PC-3 (cell line): Measurements from ENCODE around the gene SYNCRIP. TPM values are rescaled to one million over a fixed set of nuclear protein-coding genes. Genes with fewer than 3 reads are reported as not detected.
"Not testable (repeated sequence)": the region's sequence is repeated elsewhere in the genome, so short reads cannot be mapped to it uniquely, and the experiment has no call there.

Source experiments
- ATAC-seq: fragments of 200-7000 bp; cut with Tn5 transposase; 2 replicates; pipeline ENCODE4 v1.9.1; 2020; ENCODE audit warnings: mild to moderate bottlenecking, moderate library complexity
- BruUV-seq: library from RNA; stranded (reverse); fragments of 400-500 nt; replicated peaks from 2 replicates; lab custom pipeline; 2021; lab: Mats Ljungman, UMichigan
- CTCF ChIA-PET: fragments of 300-600 bp; sonication (Branson Sonifier 250); formaldehyde crosslinking; loops from one replicate; lab custom pipeline; 2022; ENCODE audit warnings: antibody characterized with exemption; lab: Charles Lee
- POLR2A ChIA-PET: fragments of 300-600 bp; sonication (Branson Sonifier 250); formaldehyde crosslinking; loops from one replicate; lab custom pipeline; 2022; ENCODE audit warnings: antibody characterized with exemption; ENCODE audit not compliant: unreplicated experiment; lab: Charles Lee
- DNase-seq: peaks from one replicate; pipeline ENCODE4 v3.0.0-alpha.2; 2015
- H2AFZ ChIP-seq: fragments of 300-600 bp; sonication (generic); 2 replicates; pipeline ENCODE4 v1.6.0; 2016; ENCODE audit warnings: antibody characterized with exemption, low read length
- H3F3A ChIP-seq: fragments of 300-600 bp; sonication (generic); one replicate; pipeline ENCODE4 v1.6.0; 2017; ENCODE audit warnings: antibody characterized with exemption, low read length, control low read depth, mild to moderate bottlenecking; ENCODE audit not compliant: unreplicated experiment
- H3K27ac ChIP-seq: fragments of 300-600 bp; sonication (generic); 2 replicates; pipeline ENCODE4 v1.5.1; 2016; ENCODE audit warnings: mild to moderate bottlenecking, low read length
- H3K27me3 ChIP-seq: fragments of 300-600 bp; sonication (generic); 2 replicates; pipeline ENCODE4 v1.6.1; 2016; ENCODE audit warnings: low read length, mixed read lengths
- H3K36me3 ChIP-seq: fragments of 300-600 bp; sonication (generic); 2 replicates; pipeline ENCODE4 v1.6.1; 2016; ENCODE audit warnings: low read depth, mixed run types, low read length, mixed read lengths
- H3K4me1 ChIP-seq: fragments of 300-600 bp; sonication (generic); 2 replicates; pipeline ENCODE4 v1.5.1; 2016; ENCODE audit warnings: low read length; ENCODE audit not compliant: insufficient read depth
- H3K4me2 ChIP-seq: fragments of 300-600 bp; sonication (generic); 2 replicates; pipeline ENCODE4 v1.6.0; 2016; ENCODE audit warnings: low read length
- H3K4me3 ChIP-seq: fragments of 300-600 bp; sonication (generic); 2 replicates; pipeline ENCODE4 v1.5.1; 2016; ENCODE audit warnings: mild to moderate bottlenecking, low read length, mixed read lengths
- H3K79me2 ChIP-seq: fragments of 300-600 bp; sonication (generic); 2 replicates; pipeline ENCODE4 v1.6.1; 2017; ENCODE audit warnings: low read length, mixed read lengths
- H3K9ac ChIP-seq: fragments of 300-600 bp; sonication (generic); 2 replicates; pipeline ENCODE4 v1.6.0; 2016; ENCODE audit warnings: mild to moderate bottlenecking, low read length
- H3K9me2 ChIP-seq: fragments of 300-600 bp; sonication (generic); replicated peaks from 2 replicates; pipeline ENCODE4 v1.6.1; 2016; ENCODE audit warnings: mixed run types, low read length, mixed read lengths
- H3K9me3 ChIP-seq: fragments of 300-600 bp; sonication (generic); 2 replicates; pipeline ENCODE4 v1.6.1; 2016; ENCODE audit warnings: low read length, mixed read lengths
- H4K20me1 ChIP-seq: fragments of 300-600 bp; sonication (generic); 2 replicates; pipeline ENCODE4 v1.6.1; 2016; ENCODE audit warnings: low read length, mixed read lengths
- CTCF ChIP-seq: fragments of 300-600 bp; sonication (generic); conservative IDR thresholded peaks from 2 replicates; pipeline ENCODE4 v1.5.1; 2017; ENCODE audit warnings: antibody characterized with exemption, low read depth, mild to moderate bottlenecking, low read length
- EZH2 ChIP-seq: fragments of 300-600 bp; sonication (generic); IDR thresholded peaks from one replicate; pipeline ENCODE4 v1.6.1; 2017; ENCODE audit warnings: antibody characterized with exemption, mild to moderate bottlenecking, low read length; ENCODE audit not compliant: unreplicated experiment
- EZH2phosphoT487 ChIP-seq: fragments of 300-600 bp; sonication (generic); IDR thresholded peaks from 2 replicates; pipeline ENCODE4 v1.6.1; 2018; ENCODE audit warnings: mild to moderate bottlenecking, antibody characterized with exemption, low read length, borderline replicate concordance
- intact Hi-C: fragments of 100-400 bp; cut with micrococcal nuclease; formaldehyde crosslinking; loops from 2 replicates; pipeline ENCODE4 v1.9.0; 2023
- total RNA-seq: library from RNA; depleted of rRNA; stranded (reverse); fragments of >200 nt; gene quantifications from 2 replicates; pipeline ENCODE4 v1.2.3, GENCODE V29; 2014

SYNCRIP gene
- total RNA-seq, 1 experiment from 2014 or later = 63.8 TPM

GRCh38 chr6:85632164-85632942, 10.3 kb downstream of the SYNCRIP start:
- no peak overlapping the region for H3K4me3 ChIP-seq
- no peak overlapping the region for H2AFZ ChIP-seq
- H3K4me2 ChIP-seq = no peak overlapping the region
- no peak overlapping the region for H3K27ac ChIP-seq
- intact Hi-C loops = no loop called here
- no peaks in the 10 kb centered on the region for H3K4me1 ChIP-seq
- ChIA-PET CTCF (no interaction called here), POLR2A (interaction anchor here (0.6 kb wide), 1 partner anchor 46 kb away, joined by 3 read pairs; no protein-coding TSS in a partner anchor)
- peaks cover 75% of the 10 kb centered on the region for H4K20me1 ChIP-seq
- H3K79me2 ChIP-seq = peaks cover 96% of the 10 kb centered on the region
- no peaks in the 10 kb centered on the region for H3K27me3 ChIP-seq
- no peaks in the 10 kb centered on the region for H3K9me3 ChIP-seq
- no peak overlapping the region for H3K9ac ChIP-seq
- H3F3A ChIP-seq = no peaks in the 10 kb centered on the region
- TF ChIP-seq EZH2phosphoT487 (no peak), CTCF (no peak), EZH2 (no peak)
- BruUV-seq = no TSS peak
- DNase-seq (no peak), ATAC-seq (no peak)
- peaks cover 80% of the 10 kb centered on the region for H3K36me3 ChIP-seq
- H3K9me2 ChIP-seq = no peaks in the 10 kb centered on the region

- H3K4me2 ChIP-seq, H3F3A ChIP-seq, H3K27me3 ChIP-seq, POLR2A ChIA-PET, H2AFZ ChIP-seq, CTCF ChIA-PET, H3K4me3 ChIP-seq, DNase-seq, intact Hi-C loops, H3K4me1 ChIP-seq, H3K9me2 ChIP-seq, BruUV-seq, H3K9ac ChIP-seq, H3K27ac ChIP-seq, ATAC-seq, H3K9me3 ChIP-seq: not testable (repeated sequence)
- H3K79me2 ChIP-seq = peaks cover 96% of the 10 kb centered on the region
- peaks cover 75% of the 10 kb centered on the region for H4K20me1 ChIP-seq
- peaks cover 78% of the 10 kb centered on the region for H3K36me3 ChIP-seq
Observed at GRCh38 chr6:85631117-85631516, 11.6 kb downstream of the SYNCRIP start.

- no peak for DNase-seq
- TF ChIP-seq EZH2phosphoT487 (no peak), CTCF (no peak), EZH2 (no peak)
- Histone ChIP-seq H3K9ac (no peak overlapping the region), H3K9me3 (no peaks in the 10 kb centered on the region), H4K20me1 (peaks cover 77% of the 10 kb centered on the region), H3K9me2 (no peaks in the 10 kb centered on the region), H3K27ac (no peak overlapping the region), H3K79me2 (peaks cover 95% of the 10 kb centered on the region), H3F3A (no peaks in the 10 kb centered on the region), H3K36me3 (peaks cover 75% of the 10 kb centered on the region), H3K4me1 (no peaks in the 10 kb centered on the region), H2AFZ (no peak overlapping the region), H3K27me3 (no peaks in the 10 kb centered on the region), H3K4me3 (no peak overlapping the region), H3K4me2 (no peak overlapping the region)
- ChIA-PET CTCF (no interaction called here), POLR2A (no interaction called here)
- ATAC-seq = 0 out of 2 replicates have a peak, but pooled peaks have one; percentile 15
- intact Hi-C loops = no loop called here
- BruUV-seq = no TSS peak
Observed at GRCh38 chr6:85628353-85628752, 14.3 kb downstream of the SYNCRIP start.
